Activated CD4-positive, alpha-beta T cell treated with anti-CD3 and anti-CD28 coated beads for 36 hours (primary cell): ENCODE measurements around the gene COL3A1. TPM values are rescaled to one million over a fixed set of nuclear protein-coding genes. Genes with fewer than 3 reads are reported as not detected.

Experiments
- ATAC-seq: fragments of 200-7000 bp; cut with Tn5 transposase; one replicate; pipeline ENCODE4 v1.10.0; 2021; ENCODE audit warnings: mild to moderate bottlenecking, moderate library complexity
- CTCF ChIA-PET: fragments of 350-600 bp; sonication (Branson Sonifier 250); formaldehyde crosslinking; loops from one replicate; lab custom pipeline; 2021; ENCODE audit warnings: antibody characterized with exemption; lab: Charles Lee
- POLR2A ChIA-PET: fragments of 350-600 bp; sonication (Branson Sonifier 250); formaldehyde crosslinking; loops from one replicate; lab custom pipeline; 2021; ENCODE audit warnings: antibody characterized with exemption, inconsistent platforms; lab: Charles Lee
- DNase-seq: peaks from one replicate; pipeline ENCODE4 v3.0.0-alpha.2; 2020
- H3K27ac Mint-ChIP-seq: one replicate; pipeline ENCODE4 v1.8.0; 2021; ENCODE audit warnings: mixed read lengths
- H3K27me3 Mint-ChIP-seq: one replicate; pipeline ENCODE4 v1.8.0; 2021; ENCODE audit warnings: mixed read lengths
- H3K36me3 Mint-ChIP-seq: one replicate; pipeline ENCODE4 v1.8.0; 2021; ENCODE audit warnings: low read depth, mixed read lengths
- H3K4me1 Mint-ChIP-seq: one replicate; pipeline ENCODE4 v1.8.0; 2021; ENCODE audit warnings: mixed read lengths
- H3K4me3 Mint-ChIP-seq: one replicate; pipeline ENCODE4 v1.8.0; 2021; ENCODE audit warnings: mild to moderate bottlenecking, moderate library complexity, mixed read lengths
- H3K9me3 Mint-ChIP-seq: one replicate; pipeline ENCODE4 v1.8.0; 2021; ENCODE audit warnings: low read depth, mixed read lengths
- intact Hi-C, 2 experiments: fragments of 100-400 bp; cut with DNase I in 1 of 2; cut with micrococcal nuclease in 1 of 2; formaldehyde crosslinking; loops; one replicate each; pipeline versions ENCODE4 v1.14.2 to v1.15.1; 2022 to 2024; cut with DNase I, micrococcal nuclease
- total RNA-seq, 2 experiments: library from RNA; stranded (reverse); gene quantifications; one replicate each; pipeline ENCODE4 v1.2.3, GENCODE V29; 2021

The COL3A1 gene
- total RNA-seq, 2 experiments from 2014 or later, result 0.05 to 0.12 TPM

DNA sequence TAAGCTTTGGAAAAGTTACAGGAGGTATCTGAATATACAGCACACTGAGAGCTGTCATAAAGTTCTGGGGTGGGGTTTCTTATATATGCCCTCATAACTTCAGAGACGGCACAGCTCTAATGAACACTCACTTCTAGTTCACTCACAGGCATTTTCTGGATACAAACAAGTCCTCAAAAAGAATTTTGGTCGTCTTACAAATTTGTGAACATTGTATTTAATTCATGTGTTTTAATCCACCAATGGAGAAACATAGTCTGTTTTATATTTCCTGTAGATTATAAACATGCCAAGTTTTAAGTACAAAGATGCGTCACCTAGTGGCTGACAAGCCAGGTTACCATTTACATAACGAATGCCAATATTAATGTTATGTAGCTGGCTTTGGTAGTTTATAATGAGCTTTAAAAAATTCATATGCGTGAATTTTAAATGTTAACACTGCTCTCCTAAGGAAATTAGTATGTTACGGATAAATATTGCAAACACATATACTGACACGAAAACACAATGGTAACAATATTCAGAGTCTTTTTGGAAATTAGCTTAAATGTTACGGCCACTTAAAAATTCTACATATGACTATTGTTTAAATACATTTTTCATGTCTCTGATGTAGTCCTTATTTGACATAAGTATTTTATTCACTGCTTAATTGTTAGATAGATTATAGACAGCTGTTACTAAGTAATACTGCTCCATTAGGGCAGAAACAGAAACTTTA lies 2.5 kb downstream of the COL3A1 start:
- Mint-ChIP-seq H3K27me3 (peaks cover 15% of the 10 kb centered on the region), H3K9me3 (no peaks in the 10 kb centered on the region), H3K27ac (no peak overlapping the region), H3K4me3 (no peak overlapping the region), H3K4me1 (peaks cover 16% of the 10 kb centered on the region), H3K36me3 (no peaks in the 10 kb centered on the region)
- DNase-seq (no peak), ATAC-seq (no peak)
- intact Hi-C loops, result loop anchor here in 1 of 2 experiments (5.0 kb wide), 1 partner anchor 1394 kb away; no protein-coding TSS in a partner anchor
- ChIA-PET CTCF (interaction anchor here (1.5 kb wide), 1 partner anchor 10 kb away, joined by 4 read pairs; no protein-coding TSS in a partner anchor), POLR2A (no interaction called here)

DNA sequence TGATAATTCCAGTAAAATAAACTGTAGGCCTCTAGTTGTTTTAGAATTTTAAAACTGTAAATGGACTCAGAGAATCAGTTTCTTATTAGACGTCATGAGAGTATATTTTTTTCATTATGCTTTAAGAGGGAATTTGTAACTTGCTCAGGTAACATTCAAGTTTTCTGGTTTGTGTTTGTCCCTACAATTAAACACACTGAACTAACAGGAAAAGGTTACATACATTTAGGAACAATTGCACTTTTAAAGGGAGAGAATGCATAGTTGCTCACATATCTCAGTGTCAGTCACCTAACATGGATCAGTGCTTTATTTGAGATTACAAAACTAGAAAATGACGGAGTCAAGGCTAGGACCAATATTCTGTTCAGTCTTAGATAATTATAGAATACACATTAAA lies 3.1 kb downstream of the COL3A1 start:
- ChIA-PET POLR2A (no interaction called here), CTCF (interaction anchor here (0.6 to 1.5 kb wide), 2 partner anchors 11 to 62 kb away, joined by 3 to 4 read pairs; no protein-coding TSS in a partner anchor)
- Mint-ChIP-seq H3K27ac (no peak overlapping the region), H3K27me3 (peaks cover 15% of the 10 kb centered on the region), H3K9me3 (no peaks in the 10 kb centered on the region), H3K4me3 (no peak overlapping the region), H3K36me3 (no peaks in the 10 kb centered on the region), H3K4me1 (peaks cover 16% of the 10 kb centered on the region)
- intact Hi-C loops, result loop anchor here in 1 of 2 experiments (5.0 kb wide), 1 partner anchor 1395 kb away; no protein-coding TSS in a partner anchor
- ATAC-seq (no peak), DNase-seq (no peak)

DNA sequence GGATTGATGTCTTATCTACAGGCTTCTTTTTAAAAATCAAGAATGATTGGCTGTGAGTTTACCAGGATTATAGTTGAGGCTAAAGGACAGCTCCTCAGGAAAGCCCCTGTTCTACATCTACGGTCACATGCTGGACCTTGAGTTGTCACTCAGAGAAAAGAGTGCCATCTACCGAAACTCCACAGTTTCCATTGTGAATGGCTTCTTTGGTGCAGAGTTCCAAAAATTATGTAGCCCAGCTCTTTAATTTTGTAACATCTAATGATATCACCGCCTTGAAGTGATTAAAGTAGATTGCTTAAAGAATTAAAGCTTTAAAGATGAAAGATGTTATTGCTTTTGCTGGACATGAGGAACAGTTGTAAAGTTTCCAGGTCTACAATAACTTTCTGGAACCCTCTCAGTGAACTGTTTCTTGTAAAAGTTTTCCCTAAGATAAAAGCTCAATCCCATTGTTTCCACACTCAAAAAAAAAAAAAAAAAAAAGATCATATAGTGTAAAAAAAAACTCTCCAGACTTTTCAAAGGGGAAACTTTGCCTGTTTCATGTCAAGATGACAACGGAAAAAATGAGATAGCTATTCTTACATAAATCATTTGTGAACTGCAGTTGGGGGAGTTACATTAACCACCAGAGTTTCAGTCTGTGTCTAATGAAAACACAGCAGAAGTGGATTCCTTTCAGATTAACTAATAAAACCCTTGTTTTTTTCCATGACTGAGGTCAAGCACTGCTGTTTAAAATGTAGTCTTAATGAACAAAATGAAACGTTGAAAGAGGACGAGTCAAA lies 4.3 kb downstream of the COL3A1 start:
- POLR2A ChIA-PET, result no interaction called here
- ATAC-seq (peak; percentile 82), DNase-seq (no peak)
- CTCF ChIA-PET, result interaction anchor here (0.7 to 1.5 kb wide), 3 partner anchors 12 to 477 kb away, joined by 3 to 4 read pairs (median 3); no protein-coding TSS in a partner anchor
- Mint-ChIP-seq H3K27ac (peak overlapping the region; percentile 68), H3K27me3 (peaks cover 12% of the 10 kb centered on the region), H3K9me3 (no peaks in the 10 kb centered on the region), H3K4me3 (peak overlapping the region; percentile 49), H3K36me3 (no peaks in the 10 kb centered on the region), H3K4me1 (peaks cover 16% of the 10 kb centered on the region)
- intact Hi-C loops, result loop anchor here (1.0 to 5.0 kb wide), 2 partner anchors 108 to 1396 kb away; no protein-coding TSS in a partner anchor

DNA sequence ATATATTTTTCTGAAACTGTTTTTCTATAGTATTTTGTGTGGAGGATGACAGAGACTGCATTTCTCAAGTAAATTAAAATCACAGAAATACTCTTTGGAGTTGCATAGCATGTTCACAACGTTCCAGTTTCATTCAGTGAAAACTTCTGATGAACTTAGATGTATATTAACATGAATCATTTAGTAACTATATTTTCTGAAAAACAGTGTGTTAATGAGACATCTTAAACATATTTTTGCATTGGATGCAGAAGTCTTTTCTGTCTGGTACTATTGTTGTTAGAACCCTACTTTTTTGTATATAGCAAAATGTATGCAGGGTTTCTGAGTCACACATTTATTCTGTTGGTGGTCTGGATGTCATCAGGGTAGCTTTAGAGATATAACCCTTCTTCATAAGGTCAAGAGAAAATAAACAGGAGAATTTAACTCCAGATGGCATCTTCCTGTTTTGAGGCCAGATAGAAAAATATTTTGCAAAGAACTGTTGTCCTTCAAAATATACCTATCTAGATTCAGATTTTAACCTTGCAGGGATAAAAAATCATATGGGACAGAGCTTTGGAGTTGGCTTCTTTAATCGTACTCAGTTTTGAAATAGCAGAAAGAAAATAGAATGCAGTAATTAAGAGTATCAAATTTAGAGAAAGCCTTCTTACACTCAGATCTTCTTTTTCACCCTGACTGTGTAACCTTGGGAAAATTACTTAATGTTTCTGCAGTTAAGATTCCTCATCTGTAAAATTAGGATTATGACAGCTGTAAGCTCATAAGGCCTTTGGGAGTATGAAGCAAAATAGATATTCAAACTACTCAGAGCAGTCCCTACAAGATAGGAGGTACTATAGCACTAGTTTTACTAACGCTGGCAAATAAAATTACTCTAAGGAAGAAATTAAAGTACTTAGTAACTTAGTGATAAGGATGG lies 5.3 kb downstream of the COL3A1 start:
- CTCF ChIA-PET, result interaction anchor here (0.7 kb wide), 1 partner anchor 13 kb away, joined by 3 read pairs; no protein-coding TSS in a partner anchor
- POLR2A ChIA-PET, result no interaction called here
- H3K27me3 Mint-ChIP-seq, result peaks cover 12% of the 10 kb centered on the region

DNA sequence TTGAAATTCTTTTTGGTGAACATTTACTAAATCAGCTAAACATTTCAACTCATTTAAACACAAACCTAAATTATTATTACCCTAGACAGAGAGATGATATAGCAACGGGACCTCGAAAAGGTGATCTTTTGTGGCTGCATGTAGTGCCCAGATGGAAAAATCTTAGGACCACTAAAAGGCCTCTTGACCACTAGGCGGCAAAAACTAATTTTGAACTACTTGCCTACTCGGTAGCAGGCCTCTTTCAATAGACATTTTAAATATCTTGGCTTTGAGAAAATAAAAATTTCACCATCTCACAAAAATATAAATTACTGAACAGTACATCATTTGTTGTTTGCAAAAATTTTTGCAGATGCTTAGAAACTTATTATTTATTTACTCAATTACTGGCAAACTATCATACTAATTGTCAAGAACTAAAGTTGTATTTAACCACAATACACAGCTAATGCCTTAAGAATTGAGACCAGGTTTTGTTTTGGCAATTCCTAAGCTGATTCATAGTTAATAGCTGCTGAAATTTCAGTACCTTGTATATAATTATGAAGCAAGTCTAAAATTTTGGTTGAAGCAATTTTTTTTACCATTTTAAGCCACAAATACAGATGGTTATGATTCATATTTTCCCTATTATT lies 9.4 kb downstream of the COL3A1 start:
- no peak overlapping the region for H3K4me3 Mint-ChIP-seq
- intact Hi-C loops, result loop anchor here (1.0 to 10.0 kb wide), 2 partner anchors 459 kb away; no protein-coding TSS in a partner anchor
- CTCF ChIA-PET, result interaction anchor here (1.1 kb wide), 1 partner anchor 459 kb away, joined by 4 read pairs; no protein-coding TSS in a partner anchor

More for the DNA sequence above, 5.3 kb downstream of the COL3A1 start:
- ATAC-seq, result peak; percentile 51
- H3K4me1 Mint-ChIP-seq, result peaks cover 16% of the 10 kb centered on the region
- H3K27ac Mint-ChIP-seq, result peak overlapping the region; percentile 68
- H3K4me3 Mint-ChIP-seq, result peak overlapping the region; percentile 49
- no peak for DNase-seq
- no peaks in the 10 kb centered on the region for H3K9me3 Mint-ChIP-seq
- intact Hi-C loops, result loop anchor here (5.0 to 10.0 kb wide), 2 partner anchors 455 to 1397 kb away; no protein-coding TSS in a partner anchor
- H3K36me3 Mint-ChIP-seq, result no peaks in the 10 kb centered on the region

DNA sequence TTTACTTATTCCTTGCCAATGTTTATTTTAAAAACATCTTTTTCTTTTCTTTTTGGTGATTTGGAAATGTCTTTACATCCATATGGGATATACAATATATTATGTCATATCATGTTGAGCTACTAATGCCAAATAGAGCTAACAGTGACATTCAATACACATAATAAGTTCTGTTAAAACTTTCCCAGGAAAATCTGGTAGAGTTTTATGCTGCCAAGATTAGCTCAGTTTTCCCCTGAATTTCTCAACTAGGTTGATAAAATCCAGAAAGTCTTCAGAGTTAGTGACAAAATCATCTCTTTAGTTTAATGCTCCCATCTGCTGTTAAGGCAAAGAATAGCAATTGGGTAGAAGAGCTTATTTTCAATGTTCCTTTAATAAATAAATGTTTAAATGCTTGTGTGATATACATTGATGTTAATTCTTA lies 9.9 kb downstream of the COL3A1 start:
- Mint-ChIP-seq H3K27me3 (no peaks in the 10 kb centered on the region), H3K36me3 (no peaks in the 10 kb centered on the region), H3K9me3 (no peaks in the 10 kb centered on the region), H3K4me1 (peaks cover 5% of the 10 kb centered on the region), H3K4me3 (no peak overlapping the region), H3K27ac (no peak overlapping the region)
- ChIA-PET POLR2A (no interaction called here), CTCF (interaction anchor here (1.1 kb wide), 1 partner anchor 459 kb away, joined by 4 read pairs; no protein-coding TSS in a partner anchor)
- intact Hi-C loops, result loop anchor here in 1 of 2 experiments (10.0 kb wide), 1 partner anchor 459 kb away; no protein-coding TSS in a partner anchor
- no peak for ATAC-seq
- DNase-seq, result no peak

More for the DNA sequence above, 9.4 kb downstream of the COL3A1 start:
- ATAC-seq, result no peak
- no peaks in the 10 kb centered on the region for H3K9me3 Mint-ChIP-seq
- no peaks in the 10 kb centered on the region for H3K27me3 Mint-ChIP-seq
- POLR2A ChIA-PET, result no interaction called here
- peaks cover 10% of the 10 kb centered on the region for H3K4me1 Mint-ChIP-seq
- no peak for DNase-seq
- H3K36me3 Mint-ChIP-seq, result no peaks in the 10 kb centered on the region
- no peak overlapping the region for H3K27ac Mint-ChIP-seq

DNA sequence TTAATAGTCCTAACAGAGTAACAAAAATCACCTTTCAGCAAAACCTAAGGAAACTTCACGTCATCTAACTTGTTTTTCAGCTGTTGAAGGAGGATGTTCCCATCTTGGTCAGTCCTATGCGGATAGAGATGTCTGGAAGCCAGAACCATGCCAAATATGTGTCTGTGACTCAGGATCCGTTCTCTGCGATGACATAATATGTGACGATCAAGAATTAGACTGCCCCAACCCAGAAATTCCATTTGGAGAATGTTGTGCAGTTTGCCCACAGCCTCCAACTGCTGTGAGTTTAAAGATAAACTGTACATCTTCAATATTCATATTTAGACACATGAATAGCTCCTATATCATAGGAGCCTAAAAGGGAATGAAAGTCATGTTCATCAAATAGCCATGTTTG lies 10.5 kb downstream of the COL3A1 start:
- no peaks in the 10 kb centered on the region for H3K4me1 Mint-ChIP-seq
- ChIA-PET CTCF (interaction anchor here (1.1 kb wide), 1 partner anchor 460 kb away, joined by 4 read pairs; no protein-coding TSS in a partner anchor), POLR2A (no interaction called here)
- ATAC-seq, result no peak
- H3K4me3 Mint-ChIP-seq, result no peak overlapping the region
- no peak overlapping the region for H3K27ac Mint-ChIP-seq
- no peaks in the 10 kb centered on the region for H3K36me3 Mint-ChIP-seq
- no peaks in the 10 kb centered on the region for H3K9me3 Mint-ChIP-seq
- no peak for DNase-seq
- intact Hi-C loops, result loop anchor here in 1 of 2 experiments (10.0 kb wide), 1 partner anchor 460 kb away; no protein-coding TSS in a partner anchor
- H3K27me3 Mint-ChIP-seq, result no peaks in the 10 kb centered on the region

DNA sequence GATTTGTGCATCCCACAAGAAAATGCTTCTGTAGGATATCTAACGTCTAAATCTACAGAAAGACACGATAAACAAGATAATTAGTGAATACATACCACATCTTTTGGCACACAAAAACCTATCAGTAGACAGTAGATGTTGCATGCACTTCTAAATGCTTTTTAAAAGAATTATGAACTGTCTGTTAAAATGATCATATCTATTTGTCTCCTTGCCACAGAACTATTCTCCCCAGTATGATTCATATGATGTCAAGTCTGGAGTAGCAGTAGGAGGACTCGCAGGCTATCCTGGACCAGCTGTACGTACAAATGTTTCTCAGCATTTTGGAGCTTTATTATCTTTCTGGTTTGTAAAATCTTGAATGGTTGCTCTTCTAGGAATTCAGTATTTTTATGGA lies 12.7 kb downstream of the COL3A1 start:
- no peaks in the 10 kb centered on the region for H3K4me1 Mint-ChIP-seq

DNA sequence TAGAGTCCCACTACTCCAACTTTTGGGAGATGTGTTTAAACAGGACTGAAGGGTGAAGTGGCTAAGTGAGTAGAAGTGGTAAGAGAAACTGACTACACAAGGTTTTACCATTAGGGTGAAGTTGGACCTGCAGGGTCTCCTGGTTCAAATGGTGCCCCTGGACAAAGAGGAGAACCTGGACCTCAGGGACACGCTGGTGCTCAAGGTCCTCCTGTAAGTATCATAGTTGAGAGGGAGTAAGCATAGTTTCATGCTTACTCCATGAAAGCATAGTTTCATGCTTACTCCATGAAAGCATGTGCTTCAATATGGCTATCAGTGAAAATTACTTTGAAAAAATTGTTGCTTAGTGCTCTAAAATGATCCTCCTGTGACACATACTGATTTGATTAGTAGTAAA lies 19.1 kb downstream of the COL3A1 start:
- H3K4me3 Mint-ChIP-seq, result no peak overlapping the region
- H3K36me3 Mint-ChIP-seq, result no peaks in the 10 kb centered on the region
- DNase-seq (no peak), ATAC-seq (no peak)
- H3K27ac Mint-ChIP-seq, result no peak overlapping the region
- no peaks in the 10 kb centered on the region for H3K9me3 Mint-ChIP-seq
- ChIA-PET POLR2A (no interaction called here), CTCF (no interaction called here)
- peaks cover 2% of the 10 kb centered on the region for H3K27me3 Mint-ChIP-seq
- H3K4me1 Mint-ChIP-seq, result no peaks in the 10 kb centered on the region
- intact Hi-C loops, result no loop called here

More for the DNA sequence above, 12.7 kb downstream of the COL3A1 start:
- H3K4me3 Mint-ChIP-seq, result no peak overlapping the region
- intact Hi-C loops, result loop anchor here in 1 of 2 experiments (10.0 kb wide), 1 partner anchor 462 kb away; no protein-coding TSS in a partner anchor
- no peak for ATAC-seq
- ChIA-PET CTCF (interaction anchor here (0.6 kb wide), 1 partner anchor 15 kb away, joined by 3 read pairs; no protein-coding TSS in a partner anchor), POLR2A (no interaction called here)
- no peak for DNase-seq
- H3K9me3 Mint-ChIP-seq, result no peaks in the 10 kb centered on the region
- no peak overlapping the region for H3K27ac Mint-ChIP-seq
- H3K36me3 Mint-ChIP-seq, result no peaks in the 10 kb centered on the region
- no peaks in the 10 kb centered on the region for H3K27me3 Mint-ChIP-seq

DNA sequence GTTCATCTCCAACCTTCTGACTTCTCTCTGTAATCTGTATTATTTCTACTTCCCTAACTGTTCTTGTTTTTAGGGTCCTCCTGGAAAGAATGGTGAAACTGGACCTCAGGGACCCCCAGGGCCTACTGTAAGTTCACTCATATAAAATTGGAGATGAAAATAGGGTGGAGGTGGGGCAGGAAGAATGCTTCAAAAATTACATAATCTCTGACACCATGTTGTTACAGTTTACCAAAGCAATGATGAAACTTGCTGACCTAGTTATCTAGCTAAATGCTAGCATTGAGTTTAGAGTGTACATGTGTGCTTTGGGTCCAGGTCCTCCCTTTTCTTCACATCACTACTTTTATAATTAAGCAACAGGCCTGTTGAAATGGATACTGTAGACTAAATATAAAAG lies 23.1 kb downstream of the COL3A1 start:
- Mint-ChIP-seq H3K27me3 (peaks cover 2% of the 10 kb centered on the region), H3K36me3 (no peaks in the 10 kb centered on the region), H3K4me3 (no peak overlapping the region), H3K27ac (no peak overlapping the region), H3K9me3 (no peaks in the 10 kb centered on the region), H3K4me1 (peaks cover 3% of the 10 kb centered on the region)
- intact Hi-C loops, result no loop called here
- DNase-seq, result no peak
- ATAC-seq, result no peak
- POLR2A ChIA-PET, result no interaction called here
- CTCF ChIA-PET, result no interaction called here
